ENCODE measurements around the gene CDPF1. TPM values are rescaled to one million over a fixed set of nuclear protein-coding genes. Genes with fewer than 3 reads are reported as not detected.

The CDPF1 gene
- total RNA-seq, 1 experiment from 2014 or later, result 16.3 TPM

GRCh38 chr22:46202897-46203600, 47.0 kb downstream of the CDPF1 start:
- Histone ChIP-seq H3K27ac (ENCODE audit: low read depth, low read length) (no peak overlapping the region), H3K9ac (ENCODE audit: low read length) (no peak overlapping the region), H3K9me3 (ENCODE audit: control insufficient read depth in 1 of 2, insufficient read depth in 1 of 2, low read depth in 1 of 2, low read length in 2 of 2) (no peaks in the 10 kb centered on the region), H4K20me1 (ENCODE audit: insufficient read depth) (no peaks in the 10 kb centered on the region), H3K79me2 (ENCODE audit: insufficient read depth, low read length) (no peaks in the 10 kb centered on the region), H2AFZ (ENCODE audit: low read depth, low read length, poor library complexity, severe bottlenecking) (no peak overlapping the region), H3K4me2 (ENCODE audit: low read length) (no peak overlapping the region), H3K4me3 (replicated peaks in 1 of 2; ENCODE audit: low read depth in 1 of 2, low read length in 2 of 2) (no peak overlapping the region), H3K4me1 (ENCODE audit: control insufficient read depth in 1 of 2, insufficient read depth in 2 of 2, low read length in 2 of 2) (peaks cover 12 to 14% of the 10 kb centered on the region in 2 experiments; a peak in 3 of 4 replicates), H3K9me2 (ENCODE audit: insufficient read depth) (no peaks in the 10 kb centered on the region), H3K27me3 (ENCODE audit: insufficient read depth, low read length) (no peaks in the 10 kb centered on the region), H3K36me3 (ENCODE audit: control insufficient read depth in 1 of 2, insufficient read depth in 2 of 2, low read length in 2 of 2) (no peaks in the 10 kb centered on the region; a peak in 2 of 4 replicates)
- CTCF ChIA-PET, result no interaction called here
- no peak for DNase-seq (ENCODE audit: low read depth, low spot score)
- intact Hi-C loops (cut with micrococcal nuclease), result no loop called here
- ATAC-seq, result no peak
- POLR2A ChIA-PET, result no interaction called here
- no TSS peak for BruUV-seq (replicated peaks)
- RAD21 ChIA-PET (ENCODE audit: low non-redundant PET in 1 of 2, low total read pairs in 2 of 2, uncharacterized antibody in 2 of 2, unreplicated experiment in 2 of 2), result no interaction called here
- TF ChIP-seq EGR1 (IDR thresholded peaks at IDR 0.05; ENCODE audit: low read depth), result no peak
- no peak for TF ChIP-seq ZFX (IDR thresholded peaks at IDR 0.05)
- no peak for TF ChIP-seq MAX (IDR thresholded peaks at IDR 0.05)
- TF ChIP-seq JUND (IDR thresholded peaks at IDR 0.05), result no peak
- no peak for TF ChIP-seq POLR2AphosphoS5 (IDR thresholded peaks at IDR 0.05; ENCODE audit: low read depth, low read length)
- no peak for TF ChIP-seq REST (IDR thresholded peaks at IDR 0.05; ENCODE audit: low read depth)
- TF ChIP-seq EZH2 (IDR thresholded peaks at IDR 0.05), result no peak
- no peak for TF ChIP-seq SIN3A (IDR thresholded peaks at IDR 0.05; ENCODE audit: low read depth)
- TF ChIP-seq SRF (IDR thresholded peaks at IDR 0.05; ENCODE audit: low read depth), result no peak
- no peak for TF ChIP-seq ELF1 (IDR thresholded peaks at IDR 0.05; ENCODE audit: borderline replicate concordance, low read depth)
- no peak for TF ChIP-seq FOSL1 (IDR thresholded peaks at IDR 0.05; ENCODE audit: low read depth)
- no peak for TF ChIP-seq POLR2A (IDR thresholded peaks at IDR 0.05; ENCODE audit: borderline replicate concordance, extremely low read depth, insufficient read depth, insufficient read length)
- no peak for TF ChIP-seq CBX3 (IDR thresholded peaks at IDR 0.05; ENCODE audit: low read depth)
- TF ChIP-seq YY1 (IDR thresholded peaks at IDR 0.05; ENCODE audit: extremely low read depth, insufficient replicate concordance, low read depth, low read length), result no peak
- no peak for TF ChIP-seq ATF3 (IDR thresholded peaks at IDR 0.05)
- TF ChIP-seq RAD21 (IDR thresholded peaks at IDR 0.05; ENCODE audit: low read depth), result no peak
- no peak for TF ChIP-seq EZH2phosphoT487 (IDR thresholded peaks at IDR 0.05; ENCODE audit: borderline replicate concordance)
- TF ChIP-seq ZNF274 (IDR thresholded peaks at IDR 0.05; ENCODE audit: low read depth, low read length), result no peak

Data from HCT116 (cell line).